Subcutaneous adipose tissue (tissue), 4 donors: ENCODE results near the gene UBR2. TPM values are rescaled to one million over a fixed set of nuclear protein-coding genes. Genes with fewer than 3 reads are reported as not detected.

Experiments
- total RNA-seq, 4 donors: library from RNA; depleted of rRNA; stranded (reverse); fragments of >200 nt; gene quantifications; one replicate each; pipeline ENCODE4 v1.1.0, GENCODE V29; 2016
- TF ChIP-seq, protein P1 (sequence below): fragments of 450-650 bp; IDR thresholded peaks from one replicate; pipeline ENCODE4 v1.5.1; 2016; ENCODE audit warnings: low read depth, mild to moderate bottlenecking, control low read depth, antibody characterized with exemption, moderate library complexity

The UBR2 gene
- total RNA-seq, 4 donors from 2014 or later: 29.9 to 38.8 (median 36.4) TPM

GRCh38 chr6:42652024-42652746, 88.4 kb downstream of the UBR2 start:
- TF ChIP-seq, protein P1, sequence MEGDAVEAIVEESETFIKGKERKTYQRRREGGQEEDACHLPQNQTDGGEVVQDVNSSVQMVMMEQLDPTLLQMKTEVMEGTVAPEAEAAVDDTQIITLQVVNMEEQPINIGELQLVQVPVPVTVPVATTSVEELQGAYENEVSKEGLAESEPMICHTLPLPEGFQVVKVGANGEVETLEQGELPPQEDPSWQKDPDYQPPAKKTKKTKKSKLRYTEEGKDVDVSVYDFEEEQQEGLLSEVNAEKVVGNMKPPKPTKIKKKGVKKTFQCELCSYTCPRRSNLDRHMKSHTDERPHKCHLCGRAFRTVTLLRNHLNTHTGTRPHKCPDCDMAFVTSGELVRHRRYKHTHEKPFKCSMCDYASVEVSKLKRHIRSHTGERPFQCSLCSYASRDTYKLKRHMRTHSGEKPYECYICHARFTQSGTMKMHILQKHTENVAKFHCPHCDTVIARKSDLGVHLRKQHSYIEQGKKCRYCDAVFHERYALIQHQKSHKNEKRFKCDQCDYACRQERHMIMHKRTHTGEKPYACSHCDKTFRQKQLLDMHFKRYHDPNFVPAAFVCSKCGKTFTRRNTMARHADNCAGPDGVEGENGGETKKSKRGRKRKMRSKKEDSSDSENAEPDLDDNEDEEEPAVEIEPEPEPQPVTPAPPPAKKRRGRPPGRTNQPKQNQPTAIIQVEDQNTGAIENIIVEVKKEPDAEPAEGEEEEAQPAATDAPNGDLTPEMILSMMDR: no peak

DNA sequence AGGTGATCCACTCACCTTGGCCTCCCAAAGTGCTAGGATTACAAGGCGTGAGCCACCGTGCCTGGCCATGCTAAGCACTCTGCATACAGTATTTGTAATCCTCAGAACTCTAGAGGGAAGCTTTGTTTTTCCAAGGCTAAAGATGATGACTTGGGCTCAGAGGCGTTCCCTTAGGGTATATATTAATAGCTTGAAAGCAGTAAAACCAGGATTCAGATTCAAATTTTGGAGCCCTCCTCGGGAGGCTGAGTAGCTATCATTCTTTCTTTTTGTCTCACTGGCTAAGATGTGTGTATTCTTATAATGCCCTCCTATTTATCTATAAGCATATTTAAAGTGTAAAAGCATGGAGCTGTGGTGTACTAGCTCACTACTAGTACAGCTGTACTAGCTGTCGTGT, 90.0 kb downstream of the UBR2 start:
- TF ChIP-seq, protein P1: no peak

- TF ChIP-seq, protein P1: no peak
Measured at GRCh38 chr6:42659806-42660205, 96.0 kb downstream of the UBR2 start.

DNA sequence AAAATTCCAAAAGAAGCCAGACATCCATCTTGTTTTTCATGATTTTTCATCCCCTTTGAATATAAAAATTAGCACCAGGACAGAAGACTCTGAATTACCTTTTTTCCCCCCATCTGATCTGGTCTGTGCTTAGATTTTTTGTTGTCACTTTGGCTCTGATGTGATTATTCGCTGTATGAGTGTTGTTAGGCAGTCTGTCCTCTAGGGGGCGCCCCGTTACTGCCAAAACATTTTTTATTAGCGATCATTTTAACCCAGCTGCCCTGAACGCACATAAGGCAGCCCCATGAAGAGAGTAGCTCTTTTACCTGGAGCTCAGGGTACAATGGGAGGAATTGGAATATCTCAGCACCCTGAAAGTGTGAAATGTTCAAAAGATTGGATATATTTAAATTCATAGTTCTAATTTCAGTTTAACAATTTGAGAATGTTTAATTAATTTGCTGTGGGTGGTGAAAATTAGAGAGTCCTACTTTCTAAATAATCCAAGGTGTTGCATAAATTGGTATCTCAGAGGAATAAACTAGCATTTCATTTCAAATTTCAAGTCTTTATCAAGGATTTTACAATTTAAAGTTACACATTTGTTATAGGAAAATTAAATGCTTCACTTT, 97.8 kb downstream of the UBR2 start:
- TF ChIP-seq, protein P1: no peak

DNA sequence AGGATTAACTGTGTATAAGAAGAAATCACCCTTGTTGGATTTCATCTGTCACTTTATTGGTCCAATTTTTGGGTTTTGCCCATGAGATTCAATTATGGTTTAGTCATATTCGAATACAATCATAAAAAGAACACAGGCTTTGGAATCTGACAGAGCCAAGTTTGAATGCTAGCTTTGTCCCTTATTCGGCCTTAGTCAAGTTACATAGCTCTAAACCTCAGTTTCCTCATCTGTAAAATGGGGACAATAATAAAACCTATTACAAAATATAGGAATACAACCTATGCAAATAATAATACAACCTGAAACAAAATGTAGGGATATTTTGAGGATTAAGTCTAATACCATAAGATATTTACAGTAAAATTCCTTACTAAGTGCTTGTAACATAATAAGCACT, 100.9 kb downstream of the UBR2 start:
- TF ChIP-seq, protein P1: no peak

DNA sequence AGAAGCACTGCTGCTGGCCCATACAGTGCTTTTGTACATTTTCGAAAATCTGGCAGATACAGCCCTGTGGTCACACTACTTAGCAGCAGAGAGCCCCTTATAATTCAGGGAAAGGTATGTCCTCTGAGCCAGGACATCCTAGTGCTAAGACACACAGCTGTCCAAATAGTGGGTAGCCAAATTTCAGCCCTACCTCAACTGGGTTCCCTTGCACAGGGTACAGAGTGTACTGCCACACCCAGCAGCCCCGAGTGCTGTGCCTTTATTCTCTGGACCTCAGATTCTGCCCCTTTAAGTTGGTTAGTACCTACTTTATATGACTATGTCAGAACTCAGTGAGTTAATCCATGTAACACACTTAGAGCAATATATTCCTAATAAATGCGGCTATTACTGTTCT, 111.0 kb downstream of the UBR2 start:
- TF ChIP-seq, protein P1: no peak

- TF ChIP-seq, protein P1: no peak
Measured at GRCh38 chr6:42679358-42679757, 115.5 kb downstream of the UBR2 start.
